ENCODE measurements around the gene TBATA.

The TBATA gene, protein sequence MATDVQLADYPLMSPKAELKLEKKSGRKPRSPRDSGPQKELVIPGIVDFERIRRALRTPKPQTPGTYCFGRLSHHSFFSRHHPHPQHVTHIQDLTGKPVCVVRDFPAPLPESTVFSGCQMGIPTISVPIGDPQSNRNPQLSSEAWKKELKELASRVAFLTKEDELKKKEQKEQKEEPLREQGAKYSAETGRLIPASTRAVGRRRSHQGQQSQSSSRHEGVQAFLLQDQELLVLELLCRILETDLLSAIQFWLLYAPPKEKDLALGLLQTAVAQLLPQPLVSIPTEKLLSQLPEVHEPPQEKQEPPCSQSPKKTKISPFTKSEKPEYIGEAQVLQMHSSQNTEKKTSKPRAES

DNA sequence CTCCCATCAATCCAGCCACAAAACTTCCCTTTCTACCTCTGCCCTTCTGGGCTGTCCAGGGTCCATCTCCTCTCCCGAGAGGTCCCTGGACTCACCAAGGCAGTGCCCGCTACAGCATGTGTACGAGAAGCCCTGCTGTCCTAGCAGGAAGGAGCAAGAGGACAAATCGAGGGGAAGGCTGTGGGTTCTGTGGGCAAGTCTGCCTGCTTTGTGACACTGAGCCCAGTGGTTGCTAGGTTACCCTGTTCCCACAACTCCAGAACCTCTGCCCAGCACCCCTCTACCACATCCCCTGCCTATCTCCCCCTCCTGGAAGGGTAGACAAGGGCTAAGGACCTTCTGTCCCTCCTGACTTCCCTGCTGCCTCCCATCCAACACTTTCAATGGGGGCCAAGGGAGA lies at the start of gene TBATA:
Gene TBATA (minus strand): TSS at position 188 of the 400 bp plus-strand sequence. CDS start 1,998 bp downstream, outside the sequence.
- DNase-seq (ENCODE audit: low read depth), result no peak

DNA sequence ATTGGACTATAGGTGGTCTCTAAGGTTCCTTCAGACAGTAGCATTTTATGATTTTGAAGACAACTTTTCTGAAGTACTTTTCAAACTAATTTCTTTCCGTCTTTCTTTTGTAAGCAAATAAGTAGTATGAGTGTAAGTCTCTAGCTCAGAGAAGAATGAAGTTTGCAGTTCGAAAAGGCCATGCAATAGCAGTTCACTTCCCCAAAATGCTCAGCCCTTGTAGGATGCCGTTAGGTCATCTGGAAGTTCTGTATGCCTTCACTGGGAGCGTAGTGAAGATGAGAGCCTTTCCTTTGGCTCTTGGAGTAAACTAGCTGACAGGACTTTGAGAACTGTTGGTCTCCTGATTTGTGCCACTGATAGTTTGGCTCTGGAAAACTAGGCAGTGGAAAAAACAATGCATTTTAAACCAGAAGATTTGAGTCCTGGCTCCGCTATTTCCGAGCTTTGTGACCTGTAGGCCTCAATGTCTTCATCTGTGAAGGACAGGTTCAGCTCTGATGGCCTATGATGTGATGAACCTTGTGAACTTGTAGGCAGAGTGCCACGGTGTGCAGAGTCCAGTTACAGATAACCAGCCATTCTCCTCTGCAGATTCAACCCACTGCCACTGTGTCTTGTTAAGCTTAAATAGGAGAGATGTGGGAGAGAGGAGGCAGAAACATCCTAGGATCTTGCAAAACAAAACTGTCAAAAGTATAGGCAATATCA lies 49.4 kb upstream of the TBATA start:
- no peak for DNase-seq (ENCODE audit: low read depth)

DNA sequence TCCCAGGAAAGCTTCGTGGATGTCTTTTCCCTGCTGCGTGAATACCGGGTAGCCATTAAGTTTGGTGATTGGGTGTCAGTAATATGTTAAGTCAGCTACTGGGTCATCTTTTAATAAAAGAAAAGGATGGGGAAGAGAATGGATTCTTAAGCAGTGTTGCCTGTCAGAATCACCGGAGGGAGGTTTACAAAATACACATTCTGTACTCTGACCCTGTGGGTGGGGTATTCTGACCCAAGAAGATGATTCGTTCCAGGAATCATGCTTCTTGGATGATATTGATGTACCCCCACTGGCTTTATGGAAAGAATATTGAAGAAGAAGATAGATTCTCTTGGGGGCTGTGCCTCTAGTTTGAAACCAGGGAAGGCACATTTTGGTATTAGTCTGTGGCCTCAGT lies 48.8 kb upstream of the TBATA start:
- no peak for DNase-seq (ENCODE audit: low read depth)

DNA sequence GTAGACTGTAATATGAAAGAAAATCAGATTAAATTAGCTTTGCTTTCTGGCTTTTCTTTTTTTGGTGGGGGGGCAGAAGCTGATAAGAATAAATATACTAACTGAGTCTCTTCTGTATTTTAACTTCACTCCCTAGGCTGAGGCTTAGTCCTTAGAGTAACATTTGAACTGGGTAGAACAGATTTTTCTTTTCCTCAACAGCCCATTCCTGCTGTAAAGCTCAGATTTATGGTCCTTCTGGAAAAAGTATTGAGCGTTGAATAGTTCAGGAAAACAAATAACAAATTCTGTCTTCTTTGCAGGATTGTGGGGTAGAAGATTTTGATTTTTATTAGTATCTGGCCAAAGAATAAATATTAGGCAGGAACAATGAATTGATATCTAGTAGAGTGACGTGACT lies 48.4 kb upstream of the TBATA start:
- DNase-seq (ENCODE audit: low read depth), result no peak

DNA sequence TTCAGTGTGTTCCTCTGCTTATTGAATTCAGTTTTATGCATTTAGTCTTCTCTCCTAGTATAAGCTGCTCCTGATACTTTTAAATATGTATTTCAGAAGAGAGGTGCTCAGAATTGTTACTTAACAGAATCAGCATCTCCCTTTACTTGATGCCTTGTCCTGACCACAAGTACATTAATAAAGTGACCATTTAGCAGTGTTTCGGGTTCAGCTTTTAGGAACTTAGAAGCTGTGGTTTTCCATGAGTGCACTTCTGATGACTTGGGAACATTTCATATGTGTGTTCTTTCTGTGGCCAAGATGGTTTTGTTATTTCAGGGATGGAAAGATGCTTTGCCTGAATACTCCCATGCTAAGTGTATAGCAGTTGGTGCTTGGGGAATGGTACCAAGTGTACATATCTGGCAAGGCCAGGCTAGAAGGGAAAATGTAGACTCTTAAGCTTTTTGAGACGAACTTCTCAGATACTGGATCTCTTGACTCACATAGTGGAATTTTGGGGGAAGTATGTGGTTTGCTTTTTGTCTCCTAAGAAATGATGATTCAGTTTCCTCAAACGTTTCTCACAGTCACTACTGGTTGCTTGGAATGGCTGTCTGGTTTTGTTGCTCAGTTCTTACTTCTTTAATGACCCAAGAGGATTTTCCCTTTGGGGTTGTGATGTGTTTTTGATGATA lies 47.8 kb upstream of the TBATA start:
- no peak for DNase-seq (ENCODE audit: low read depth)

DNA sequence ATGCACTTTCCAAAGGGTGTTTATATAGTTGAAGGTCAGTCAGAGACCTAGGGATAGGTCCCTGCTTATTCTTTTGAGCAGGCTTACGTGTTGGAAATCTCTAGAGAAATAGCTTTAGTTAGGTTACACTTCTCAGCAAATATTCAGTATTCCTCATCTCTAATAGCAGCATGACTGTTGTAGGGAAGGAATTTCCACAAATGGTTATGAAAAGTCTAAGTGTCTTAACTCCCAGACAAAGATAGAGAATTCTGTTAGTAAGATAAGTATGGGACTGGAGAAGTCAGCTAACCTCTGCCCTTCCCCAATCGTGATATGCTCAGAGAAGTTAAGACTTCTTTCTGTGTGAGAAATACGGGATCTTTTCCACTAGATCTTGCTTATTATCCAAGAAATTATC lies 47.0 kb upstream of the TBATA start:
- no peak for DNase-seq (ENCODE audit: low read depth)

DNA sequence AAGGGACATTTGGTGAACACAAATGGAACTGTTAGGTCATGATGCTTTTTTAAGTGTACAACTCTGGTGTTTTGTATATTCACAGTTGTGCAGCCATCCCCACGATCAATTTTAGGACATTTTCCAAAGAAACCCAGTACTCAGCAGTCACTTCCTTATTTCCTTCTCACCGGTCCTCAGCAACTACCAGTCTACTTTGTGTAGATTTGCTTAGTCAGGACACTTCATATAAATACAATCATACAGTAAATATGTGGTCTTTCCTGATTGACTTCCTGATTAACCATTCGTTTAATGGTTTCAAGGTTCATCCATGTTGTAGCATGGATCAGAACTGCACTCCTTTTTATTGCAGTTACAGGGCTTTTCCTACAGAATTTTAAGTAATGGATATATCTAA lies 45.0 kb upstream of the TBATA start:
- no peak for DNase-seq (ENCODE audit: low read depth)

DNA sequence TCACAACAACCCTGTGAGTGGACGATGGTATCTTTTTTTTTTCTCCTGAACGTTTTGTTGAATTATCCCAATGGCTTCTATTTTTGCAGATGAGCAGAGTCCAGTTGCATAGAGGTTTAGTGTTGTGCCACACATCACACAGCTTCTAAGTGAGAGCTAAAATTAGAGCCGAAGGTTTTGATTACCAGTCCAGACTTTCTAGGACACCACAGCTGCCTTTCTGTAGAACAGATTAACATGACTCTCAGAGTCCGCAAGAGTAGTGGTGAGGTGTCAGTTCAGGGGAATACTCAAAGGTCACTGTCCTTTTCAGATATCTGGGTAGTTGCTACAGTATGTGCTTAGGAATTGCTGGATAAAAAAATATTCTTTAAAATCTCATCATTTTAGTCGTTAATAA lies 44.4 kb upstream of the TBATA start:
- no peak for DNase-seq (ENCODE audit: low read depth)

DNA sequence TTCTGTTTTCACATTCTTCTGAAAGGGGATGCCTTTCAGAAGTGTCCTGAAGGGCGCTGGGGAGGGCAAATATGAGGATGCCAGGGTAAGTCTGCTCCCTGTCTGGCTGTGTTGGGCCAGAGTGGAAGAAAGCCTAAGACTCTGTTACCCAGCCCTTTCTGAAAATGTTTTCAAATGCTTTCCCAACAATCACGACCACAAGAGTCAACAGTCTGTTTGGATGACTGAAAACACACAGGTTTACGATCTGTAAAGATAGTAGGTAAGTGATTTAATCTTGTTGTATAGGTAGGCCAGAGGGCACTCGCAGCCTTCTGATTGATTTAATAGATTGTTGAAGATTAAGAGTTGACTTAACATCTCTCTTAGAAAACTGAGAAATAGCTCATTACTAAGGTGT lies 43.7 kb upstream of the TBATA start:
- DNase-seq (ENCODE audit: low read depth), result no peak

DNA sequence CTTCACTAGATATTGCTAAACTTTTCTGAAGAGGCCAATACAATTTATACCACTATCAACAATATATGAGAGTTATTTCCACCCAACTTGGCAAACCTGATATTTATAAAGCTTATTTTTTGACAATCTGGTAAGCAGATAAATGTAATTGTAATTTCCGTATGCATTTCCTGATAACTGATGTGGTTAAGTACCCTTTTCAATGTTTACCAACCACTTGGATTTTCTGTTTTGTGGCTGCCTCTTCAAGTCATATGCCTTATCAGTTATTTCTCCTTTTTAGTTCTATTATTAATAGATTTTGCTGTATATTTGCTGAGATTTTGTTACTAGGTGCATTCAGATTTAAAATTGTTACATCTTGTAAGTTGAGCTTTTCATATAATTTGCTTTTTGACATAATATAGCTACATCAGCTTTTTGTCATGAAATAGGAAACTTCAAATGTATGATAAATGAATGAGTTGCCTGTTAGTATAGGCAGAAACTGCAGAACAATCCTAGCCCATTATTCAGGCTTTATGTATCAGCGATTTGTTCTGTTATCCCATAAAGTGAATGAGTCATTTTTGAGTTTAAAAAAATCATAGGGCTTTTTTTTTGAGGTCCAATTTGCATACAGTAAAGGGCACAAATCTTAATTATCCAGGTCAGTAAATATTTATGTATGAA lies 42.0 kb upstream of the TBATA start:
- no peak for DNase-seq (ENCODE audit: low read depth)

DNA sequence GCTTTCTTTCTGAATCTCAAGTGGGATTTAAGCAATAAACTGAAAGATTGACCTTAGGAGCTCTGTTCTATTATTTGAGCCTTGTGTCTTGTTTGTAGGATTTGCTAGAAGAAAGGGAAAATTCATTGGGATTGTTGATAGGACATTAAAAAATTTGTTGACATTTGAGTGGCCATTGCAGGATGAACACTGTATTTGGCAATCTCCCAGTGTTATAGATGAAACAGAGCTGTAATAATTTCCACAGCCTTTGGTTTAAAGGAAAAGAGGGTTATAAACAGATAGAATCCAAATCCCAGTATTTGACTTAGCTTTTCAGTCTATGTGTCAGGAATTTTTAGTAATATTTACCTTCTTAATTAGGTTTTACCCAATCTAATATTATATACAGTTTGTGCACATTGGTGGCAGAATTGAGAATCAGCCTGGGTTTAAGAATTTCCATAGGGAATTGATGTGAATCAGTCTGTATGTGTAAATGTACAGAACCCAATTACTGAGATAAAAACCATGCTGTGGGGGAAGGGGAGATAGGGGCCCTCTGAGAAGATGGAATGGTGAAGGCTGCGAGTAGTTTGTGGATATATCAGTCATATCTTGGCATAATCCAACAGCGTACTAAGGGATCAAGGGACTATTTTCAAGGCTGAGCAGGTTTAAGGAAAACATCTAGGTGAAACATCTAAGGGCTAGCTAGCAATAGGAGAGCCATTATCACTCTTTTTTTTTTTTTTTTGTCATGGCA lies 37.1 kb upstream of the TBATA start:
- no peak for DNase-seq (ENCODE audit: low read depth)

DNA sequence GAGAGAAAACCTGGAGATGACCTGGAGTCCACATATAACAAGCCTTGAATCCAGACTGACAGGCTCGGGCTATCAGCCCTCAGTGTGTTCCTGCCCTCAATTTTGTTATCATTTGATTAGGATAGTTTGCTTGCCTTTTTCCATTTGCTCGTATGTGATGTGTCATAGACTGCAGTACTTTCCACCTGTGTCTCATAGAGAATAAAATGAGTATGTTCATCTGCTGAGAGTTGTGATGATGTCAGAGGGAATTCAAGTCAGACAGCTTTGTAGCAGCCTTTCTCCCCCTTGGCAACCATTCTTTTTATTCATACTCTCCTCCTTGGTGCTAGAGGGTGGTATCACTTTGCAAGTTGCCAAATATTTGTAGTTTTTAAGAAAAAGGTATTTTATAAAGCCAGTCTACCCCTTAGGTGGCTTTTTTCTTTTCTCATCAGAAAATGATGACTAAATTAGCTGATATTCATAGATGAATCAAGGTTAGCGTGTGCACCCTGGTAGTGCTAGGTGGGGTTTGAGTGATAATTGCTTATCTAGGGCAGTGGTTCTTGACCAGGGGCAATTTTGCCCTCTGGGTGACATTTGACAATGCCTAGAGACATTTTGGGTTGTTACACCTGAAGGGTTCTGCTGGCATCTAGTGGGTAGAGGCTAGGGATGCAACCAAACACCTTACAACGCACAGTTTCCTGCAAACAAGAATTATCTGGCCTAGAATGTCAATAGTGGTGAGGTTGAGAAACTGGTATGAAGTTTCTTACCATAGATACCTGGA lies 36.0 kb upstream of the TBATA start:
- DNase-seq (ENCODE audit: low read depth), result no peak

DNA sequence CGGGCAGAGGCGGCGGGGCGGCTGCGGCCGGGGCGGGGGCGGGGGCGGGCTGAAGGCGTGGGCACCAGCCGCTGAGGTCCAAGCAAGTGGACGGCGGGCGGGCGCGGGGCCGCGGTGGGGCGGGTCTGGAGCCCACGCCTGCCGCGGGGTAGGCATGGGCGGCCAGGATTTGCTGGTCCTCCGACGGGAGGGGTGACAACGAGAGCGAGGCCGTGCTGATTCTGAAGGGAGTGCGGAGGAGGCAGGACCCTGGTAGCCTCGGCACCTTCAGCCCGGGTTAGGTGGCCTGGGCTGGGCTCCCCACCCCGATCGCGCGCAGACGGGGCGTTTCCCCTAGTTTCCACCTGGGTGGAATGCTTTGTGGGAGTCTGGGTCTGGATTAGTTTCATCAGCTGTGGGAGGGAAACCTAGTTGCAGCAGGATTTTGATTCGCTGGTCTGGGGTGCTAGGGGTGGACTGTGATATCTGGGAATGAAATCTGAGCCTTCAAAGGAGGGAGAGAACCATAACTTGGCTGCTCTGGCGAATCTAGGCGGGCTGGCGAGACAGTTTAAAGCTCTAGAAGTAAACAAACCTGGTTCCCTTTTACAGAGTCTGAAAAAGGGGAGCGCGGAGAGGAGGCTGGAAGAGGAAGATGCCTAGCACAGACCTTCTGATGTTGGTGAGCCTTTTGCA lies 31.2 kb upstream of the TBATA start:
- peak; percentile 22 for DNase-seq (ENCODE audit: low read depth)

DNA sequence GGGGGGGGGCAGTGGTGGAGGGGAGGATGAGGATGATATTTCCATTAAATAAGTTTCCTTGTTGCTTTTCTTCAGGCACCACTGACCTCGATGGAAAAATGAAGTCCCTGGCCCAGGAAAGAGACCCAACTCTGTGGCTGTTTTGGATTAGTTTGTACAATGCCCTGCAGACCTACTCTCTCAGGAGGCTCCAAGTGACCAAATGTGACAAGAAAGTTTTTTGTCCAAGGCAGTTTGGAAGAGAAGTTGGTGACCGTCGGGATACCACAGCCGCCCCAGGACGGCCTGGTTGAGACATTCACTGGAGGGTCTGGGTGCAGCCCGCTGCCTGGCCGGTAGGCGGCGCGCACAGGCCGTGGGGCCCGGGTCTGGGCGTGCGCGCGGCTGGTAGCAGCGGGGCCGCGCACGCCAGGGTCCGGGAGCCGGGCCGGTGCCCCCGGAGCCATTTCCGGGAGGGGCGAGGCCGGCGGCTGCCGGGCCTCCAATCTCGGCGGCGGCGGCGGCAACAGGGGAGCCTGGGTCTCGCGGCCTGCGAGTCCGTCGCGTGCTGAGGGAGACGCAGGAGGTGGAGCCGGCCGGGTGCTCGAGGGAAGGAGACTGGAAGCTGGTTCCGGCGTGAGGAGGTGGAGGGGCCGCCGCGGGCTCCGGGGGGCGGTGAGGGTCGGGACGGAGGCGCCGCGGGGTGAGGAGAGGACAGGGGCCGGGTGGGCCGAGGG lies 30.5 kb upstream of the TBATA start, which contains the start of gene SGPL1:
Gene SGPL1 (plus strand): TSS at position 445 of the 716 bp plus-strand sequence. CDS start 906 bp downstream, outside the sequence.
- peak; percentile 86 for DNase-seq (ENCODE audit: low read depth)

DNA sequence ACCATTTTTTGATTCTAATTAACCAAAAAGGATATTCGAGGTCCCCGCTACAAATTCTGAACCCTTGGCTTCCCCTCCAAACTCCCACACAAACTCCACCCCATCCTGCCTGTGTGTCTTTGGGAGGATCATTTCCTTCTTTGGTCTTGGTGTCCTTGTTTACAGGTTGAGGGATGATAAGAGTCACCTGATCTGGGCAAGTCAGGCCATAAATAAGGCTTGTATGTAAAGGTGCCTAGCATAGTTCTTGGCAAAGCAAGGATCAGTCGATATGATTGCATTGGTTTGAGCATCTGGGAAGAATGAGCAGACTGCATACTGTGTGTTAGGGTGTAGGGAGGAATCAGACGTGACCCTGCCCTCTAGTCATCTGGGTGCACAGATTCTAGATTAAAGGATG lies 28.9 kb upstream of the TBATA start:
- DNase-seq (ENCODE audit: low read depth), result no peak

DNA sequence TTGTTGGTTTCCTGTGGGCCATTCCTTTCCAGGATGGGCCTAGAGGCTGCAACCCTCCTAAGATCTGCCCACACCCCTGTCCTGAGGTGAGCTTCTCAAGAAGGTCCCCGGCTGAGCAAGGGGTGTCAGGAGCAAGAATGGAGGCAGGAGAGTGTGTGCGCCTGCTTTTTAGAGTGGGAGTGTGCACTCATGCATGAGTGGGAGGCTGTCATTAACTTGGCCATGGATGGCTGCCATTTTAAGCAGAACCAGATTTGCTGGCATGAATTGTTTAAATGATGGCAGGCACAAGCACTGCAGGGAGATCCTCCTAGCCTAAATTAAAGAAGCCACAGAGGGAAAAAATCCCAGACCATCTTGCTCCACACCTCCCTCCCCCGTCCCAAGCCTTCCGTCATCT lies 27.6 kb upstream of the TBATA start:
- DNase-seq (ENCODE audit: low read depth), result no peak

DNA sequence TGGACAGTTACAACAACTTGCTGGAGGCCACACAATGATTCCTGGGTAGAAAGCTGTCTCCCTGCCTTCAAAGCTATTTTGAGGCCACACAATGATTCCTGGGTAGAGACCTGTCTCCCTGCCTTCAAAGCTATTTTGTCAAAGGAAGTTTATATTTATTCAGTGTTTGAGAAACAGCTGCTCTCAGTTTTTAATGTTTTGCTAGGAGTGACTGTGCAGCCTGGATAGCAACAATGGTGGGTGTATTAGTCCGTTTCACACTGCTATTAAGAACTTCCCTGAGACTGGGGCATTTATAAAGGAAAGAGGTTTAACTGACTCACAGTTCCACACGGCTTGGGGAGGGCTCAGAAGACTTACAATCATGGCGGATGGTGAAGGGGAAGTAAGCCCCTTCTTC lies 26.7 kb upstream of the TBATA start:
- no peak for DNase-seq (ENCODE audit: low read depth)

DNA sequence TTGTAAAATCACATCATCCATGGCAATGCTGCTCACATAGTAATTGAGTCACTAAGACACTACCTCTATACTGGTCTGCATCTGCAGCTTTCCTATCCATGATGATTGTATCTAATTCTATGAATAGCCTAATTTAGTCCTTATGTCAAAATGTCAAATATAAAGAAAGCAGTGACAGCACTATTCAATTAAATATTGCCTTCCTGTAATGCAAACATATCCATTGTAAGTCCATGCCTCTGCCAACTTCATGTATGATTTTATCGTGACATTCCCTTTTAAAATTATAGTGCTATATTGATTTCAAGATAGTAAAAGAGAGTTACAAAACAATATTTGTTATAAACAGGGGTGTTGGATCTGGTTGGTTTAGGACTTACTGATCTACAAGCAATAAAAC lies 25.8 kb upstream of the TBATA start:
- DNase-seq (ENCODE audit: low read depth), result no peak

DNA sequence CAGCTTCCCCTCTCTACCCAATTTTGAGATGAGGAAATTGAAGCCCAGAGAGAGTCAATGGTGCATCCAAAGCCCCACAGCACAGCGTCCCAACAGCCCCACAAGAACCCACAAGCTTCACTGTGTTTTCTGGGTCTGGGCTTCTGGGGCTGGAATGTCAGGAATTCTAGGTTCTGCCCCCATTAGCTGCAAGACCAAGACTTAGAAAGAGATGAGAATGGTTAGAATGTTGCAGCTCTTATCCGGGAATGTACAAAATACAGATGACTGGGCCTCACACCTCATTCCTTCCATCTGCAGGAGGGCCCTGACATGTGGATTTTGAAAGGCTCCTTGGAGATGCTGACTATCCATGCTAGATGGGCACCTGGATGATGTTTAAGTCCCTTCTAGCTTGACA lies 24.5 kb upstream of the TBATA start:
- no peak for DNase-seq (ENCODE audit: low read depth)
